ENCODE data around the gene OR2S2. TPM values are rescaled to one million over a fixed set of nuclear protein-coding genes. Genes with fewer than 3 reads are reported as not detected.
"Not testable (repeated sequence)": the region's sequence is repeated elsewhere in the genome, so short reads cannot be mapped to it uniquely, and the experiment has no call there.

The OR2S2 gene
- total RNA-seq, 1 experiment from 2014 or later, result not detected

DNA sequence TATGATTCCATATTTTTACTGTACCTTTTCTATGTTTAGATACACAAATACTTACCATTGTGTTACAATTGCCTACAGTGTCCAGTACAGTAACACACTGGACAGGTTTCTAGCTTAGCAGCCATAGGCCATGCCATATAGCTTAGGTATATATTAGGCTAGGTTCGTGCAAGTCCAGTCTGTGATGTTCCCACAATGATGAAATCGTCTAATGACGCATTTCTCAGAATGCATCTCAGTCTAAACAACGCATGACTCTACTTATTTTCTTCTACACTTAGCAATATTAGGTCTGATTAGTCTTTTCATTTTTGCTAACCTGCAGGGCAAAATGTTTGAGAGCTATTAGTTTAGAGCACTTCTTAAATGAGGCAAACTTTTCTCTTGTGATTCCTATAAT, 22.7 kb downstream of the OR2S2 start:
- no peaks in the 10 kb centered on the region for H3K4me1 ChIP-seq (ENCODE audit: insufficient read depth, low read length, poor library complexity, severe bottlenecking)
- no TSS peak for BruUV-seq (replicated peaks)
- TF ChIP-seq EZH2 (IDR thresholded peaks at IDR 0.05; ENCODE audit: borderline replicate concordance, low read depth, low read length, poor library complexity, severe bottlenecking) (no peak), CTCF (conservative IDR thresholded peaks at IDR 0.05; ENCODE audit: low read depth, low read length) (no peak)
- H3K36me3 ChIP-seq (ENCODE audit: insufficient read depth, low read length, poor library complexity, severe bottlenecking), result no peaks in the 10 kb centered on the region
- ChIA-PET POLR2A (ENCODE audit: low non-redundant PET) (no interaction called here), CTCF (no interaction called here)
- intact Hi-C loops (cut with micrococcal nuclease; ENCODE audit: unreplicated experiment), result no loop called here
- DNase-seq (ENCODE audit: low spot score), result no peak
- H3K27ac ChIP-seq (ENCODE audit: low read depth, low read length, poor library complexity, severe bottlenecking), result no peak overlapping the region
- H3K27me3 ChIP-seq (replicated peaks; ENCODE audit: insufficient read depth, low read depth, low read length, poor library complexity), result no peaks in the 10 kb centered on the region
- H3K9me3 ChIP-seq (ENCODE audit: low read depth, low read length, poor library complexity, severe bottlenecking), result no peaks in the 10 kb centered on the region
- no peak overlapping the region for H3K4me3 ChIP-seq (ENCODE audit: low read depth, low read length, poor library complexity, severe bottlenecking)

GRCh38 chr9:35934069-35934468, 23.9 kb downstream of the OR2S2 start:
- BruUV-seq (replicated peaks); intact Hi-C loops (cut with micrococcal nuclease; ENCODE audit: unreplicated experiment); CTCF ChIA-PET; H3K27ac ChIP-seq (ENCODE audit: low read depth, low read length, poor library complexity, severe bottlenecking); H3K4me1 ChIP-seq (ENCODE audit: insufficient read depth, low read length, poor library complexity, severe bottlenecking); H3K4me3 ChIP-seq (ENCODE audit: low read depth, low read length, poor library complexity, severe bottlenecking); DNase-seq (ENCODE audit: low spot score); POLR2A ChIA-PET (ENCODE audit: low non-redundant PET); H3K27me3 ChIP-seq (replicated peaks; ENCODE audit: insufficient read depth, low read depth, low read length, poor library complexity); H3K9me3 ChIP-seq (ENCODE audit: low read depth, low read length, poor library complexity, severe bottlenecking); H3K36me3 ChIP-seq (ENCODE audit: insufficient read depth, low read length, poor library complexity, severe bottlenecking): not testable (repeated sequence)

- CTCF ChIA-PET, result interaction anchor here (1.8 kb wide), 1 partner anchor 51 kb away, joined by 16 read pairs; no protein-coding TSS in a partner anchor
- H3K4me3 ChIP-seq (ENCODE audit: low read depth, low read length, poor library complexity, severe bottlenecking), result no peak overlapping the region
- H3K27ac ChIP-seq (ENCODE audit: low read depth, low read length, poor library complexity, severe bottlenecking), result no peak overlapping the region
- H3K36me3 ChIP-seq (ENCODE audit: insufficient read depth, low read length, poor library complexity, severe bottlenecking), result no peaks in the 10 kb centered on the region
- no peak for DNase-seq (ENCODE audit: low spot score)
- intact Hi-C loops (cut with micrococcal nuclease; ENCODE audit: unreplicated experiment), result no loop called here
- H3K4me1 ChIP-seq (ENCODE audit: insufficient read depth, low read length, poor library complexity, severe bottlenecking), result no peaks in the 10 kb centered on the region
- no peaks in the 10 kb centered on the region for H3K9me3 ChIP-seq (ENCODE audit: low read depth, low read length, poor library complexity, severe bottlenecking)
- no peaks in the 10 kb centered on the region for H3K27me3 ChIP-seq (replicated peaks; ENCODE audit: insufficient read depth, low read depth, low read length, poor library complexity)
- no TSS peak for BruUV-seq (replicated peaks)
- TF ChIP-seq CTCF (conservative IDR thresholded peaks at IDR 0.05; ENCODE audit: low read depth, low read length) (no peak), EZH2 (IDR thresholded peaks at IDR 0.05; ENCODE audit: borderline replicate concordance, low read depth, low read length, poor library complexity, severe bottlenecking) (no peak)
- POLR2A ChIA-PET (ENCODE audit: low non-redundant PET), result no interaction called here
These were observed 24.3 kb downstream of the OR2S2 start for GRCh38 chr9:35933550-35934067.

- TF ChIP-seq CTCF (conservative IDR thresholded peaks at IDR 0.05; ENCODE audit: low read depth, low read length) (no peak), EZH2 (IDR thresholded peaks at IDR 0.05; ENCODE audit: borderline replicate concordance, low read depth, low read length, poor library complexity, severe bottlenecking) (no peak)
- Histone ChIP-seq H3K4me3 (ENCODE audit: low read depth, low read length, poor library complexity, severe bottlenecking) (no peak overlapping the region), H3K36me3 (ENCODE audit: insufficient read depth, low read length, poor library complexity, severe bottlenecking) (no peaks in the 10 kb centered on the region), H3K9me3 (ENCODE audit: low read depth, low read length, poor library complexity, severe bottlenecking) (no peaks in the 10 kb centered on the region), H3K27ac (ENCODE audit: low read depth, low read length, poor library complexity, severe bottlenecking) (no peak overlapping the region), H3K27me3 (replicated peaks; ENCODE audit: insufficient read depth, low read depth, low read length, poor library complexity) (no peaks in the 10 kb centered on the region), H3K4me1 (ENCODE audit: insufficient read depth, low read length, poor library complexity, severe bottlenecking) (no peaks in the 10 kb centered on the region)
- ChIA-PET CTCF (interaction anchor here (1.8 kb wide), 1 partner anchor 50 kb away, joined by 16 read pairs; no protein-coding TSS in a partner anchor), POLR2A (ENCODE audit: low non-redundant PET) (interaction anchor here (0.5 to 0.6 kb wide), 2 partner anchors 18 to 508 kb away, joined by 3 to 4 read pairs; no protein-coding TSS in a partner anchor)
- BruUV-seq (replicated peaks), result no TSS peak
- no peak for DNase-seq (ENCODE audit: low spot score)
- intact Hi-C loops (cut with micrococcal nuclease; ENCODE audit: unreplicated experiment), result no loop called here
These were observed 25.2 kb downstream of the OR2S2 start for GRCh38 chr9:35932735-35933134.

Data from A673 (cell line).